OCI-LY7 (cell line): ENCODE data around the gene PHF1.
A peak's percentile ranks its signal among the peaks of the same experiment; 100 is the strongest.

ENCODE experiments used
- EZH2phosphoT487 ChIP-seq: fragments of 200-600 bp; sonication (generic); IDR thresholded peaks from 2 replicates; pipeline ENCODE4 v1.6.1; 2018; ENCODE audit warnings: low read depth, borderline replicate concordance, mild to moderate bottlenecking, mixed run types, antibody characterized with exemption, low read length, moderate library complexity, mixed read lengths
- TF ChIP-seq, protein P1 (sequence below): fragments of 200-600 bp; sonication (generic); conservative IDR thresholded peaks from 2 replicates; pipeline ENCODE4 v1.5.1; 2014; ENCODE audit warnings: mild to moderate bottlenecking, antibody characterized with exemption, low read length, moderate library complexity, mixed read lengths

GRCh38 chr6:33425668-33426577, 15.1 kb downstream of the PHF1 start:
- TF ChIP-seq, protein P1, sequence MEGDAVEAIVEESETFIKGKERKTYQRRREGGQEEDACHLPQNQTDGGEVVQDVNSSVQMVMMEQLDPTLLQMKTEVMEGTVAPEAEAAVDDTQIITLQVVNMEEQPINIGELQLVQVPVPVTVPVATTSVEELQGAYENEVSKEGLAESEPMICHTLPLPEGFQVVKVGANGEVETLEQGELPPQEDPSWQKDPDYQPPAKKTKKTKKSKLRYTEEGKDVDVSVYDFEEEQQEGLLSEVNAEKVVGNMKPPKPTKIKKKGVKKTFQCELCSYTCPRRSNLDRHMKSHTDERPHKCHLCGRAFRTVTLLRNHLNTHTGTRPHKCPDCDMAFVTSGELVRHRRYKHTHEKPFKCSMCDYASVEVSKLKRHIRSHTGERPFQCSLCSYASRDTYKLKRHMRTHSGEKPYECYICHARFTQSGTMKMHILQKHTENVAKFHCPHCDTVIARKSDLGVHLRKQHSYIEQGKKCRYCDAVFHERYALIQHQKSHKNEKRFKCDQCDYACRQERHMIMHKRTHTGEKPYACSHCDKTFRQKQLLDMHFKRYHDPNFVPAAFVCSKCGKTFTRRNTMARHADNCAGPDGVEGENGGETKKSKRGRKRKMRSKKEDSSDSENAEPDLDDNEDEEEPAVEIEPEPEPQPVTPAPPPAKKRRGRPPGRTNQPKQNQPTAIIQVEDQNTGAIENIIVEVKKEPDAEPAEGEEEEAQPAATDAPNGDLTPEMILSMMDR: peak; percentile 75
- no peak for TF ChIP-seq EZH2phosphoT487
